Measurements from ENCODE around the gene PGRMC2.

DNA sequence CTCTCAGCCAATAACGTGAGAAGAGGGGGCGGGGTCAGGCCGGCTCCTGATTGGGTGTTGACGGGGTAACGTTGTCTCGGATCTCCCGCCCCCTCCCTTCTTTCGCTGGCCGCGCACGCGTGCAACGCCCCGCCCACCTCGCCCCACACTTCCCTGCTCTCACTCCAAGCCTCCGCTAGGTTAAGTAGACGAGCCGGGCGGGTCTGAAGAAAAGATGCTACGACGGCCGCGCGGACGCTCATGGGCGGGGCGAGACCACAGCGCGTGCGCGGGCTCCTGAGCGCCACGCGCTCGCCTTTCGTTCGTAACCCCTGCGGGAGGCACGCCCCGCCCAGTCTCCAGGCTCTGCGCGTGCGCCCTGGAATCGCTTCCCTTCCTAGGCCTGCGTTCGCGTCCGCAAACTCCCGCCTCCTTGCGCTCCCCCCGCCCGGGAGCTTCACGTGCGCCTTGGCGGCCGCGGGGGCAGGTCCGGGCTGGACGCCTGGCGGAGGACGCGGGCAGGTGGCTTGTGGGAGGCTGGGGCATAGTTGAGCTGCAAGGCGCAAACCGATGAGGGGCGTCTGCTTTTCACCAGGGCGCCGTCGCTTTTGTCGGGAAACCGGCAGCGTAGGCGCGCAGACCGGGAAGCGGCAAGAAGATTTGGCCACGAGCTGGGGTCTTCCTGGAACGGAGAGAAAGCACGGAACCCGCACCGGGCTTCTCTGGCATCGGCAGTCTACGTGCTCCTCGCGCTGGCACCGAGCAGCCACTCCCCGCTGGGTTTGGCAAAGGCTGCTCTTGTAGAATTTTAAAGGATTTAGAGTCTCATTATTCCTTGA is 467 bp upstream of the PGRMC2 start:
- TF ChIP-seq YY1 (IDR thresholded peaks at IDR 0.05) = peak; percentile 53
- TF ChIP-seq SP1 (IDR thresholded peaks at IDR 0.05) = peak; percentile 79
- TF ChIP-seq, protein P1, sequence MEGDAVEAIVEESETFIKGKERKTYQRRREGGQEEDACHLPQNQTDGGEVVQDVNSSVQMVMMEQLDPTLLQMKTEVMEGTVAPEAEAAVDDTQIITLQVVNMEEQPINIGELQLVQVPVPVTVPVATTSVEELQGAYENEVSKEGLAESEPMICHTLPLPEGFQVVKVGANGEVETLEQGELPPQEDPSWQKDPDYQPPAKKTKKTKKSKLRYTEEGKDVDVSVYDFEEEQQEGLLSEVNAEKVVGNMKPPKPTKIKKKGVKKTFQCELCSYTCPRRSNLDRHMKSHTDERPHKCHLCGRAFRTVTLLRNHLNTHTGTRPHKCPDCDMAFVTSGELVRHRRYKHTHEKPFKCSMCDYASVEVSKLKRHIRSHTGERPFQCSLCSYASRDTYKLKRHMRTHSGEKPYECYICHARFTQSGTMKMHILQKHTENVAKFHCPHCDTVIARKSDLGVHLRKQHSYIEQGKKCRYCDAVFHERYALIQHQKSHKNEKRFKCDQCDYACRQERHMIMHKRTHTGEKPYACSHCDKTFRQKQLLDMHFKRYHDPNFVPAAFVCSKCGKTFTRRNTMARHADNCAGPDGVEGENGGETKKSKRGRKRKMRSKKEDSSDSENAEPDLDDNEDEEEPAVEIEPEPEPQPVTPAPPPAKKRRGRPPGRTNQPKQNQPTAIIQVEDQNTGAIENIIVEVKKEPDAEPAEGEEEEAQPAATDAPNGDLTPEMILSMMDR (IDR thresholded peaks at IDR 0.05; ENCODE audit: low read depth, low read length, missing input control) = peak; percentile 28
- TF ChIP-seq, protein P2, sequence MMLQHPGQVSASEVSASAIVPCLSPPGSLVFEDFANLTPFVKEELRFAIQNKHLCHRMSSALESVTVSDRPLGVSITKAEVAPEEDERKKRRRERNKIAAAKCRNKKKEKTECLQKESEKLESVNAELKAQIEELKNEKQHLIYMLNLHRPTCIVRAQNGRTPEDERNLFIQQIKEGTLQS (IDR thresholded peaks at IDR 0.05) = no peak
- TF ChIP-seq, protein P3, sequence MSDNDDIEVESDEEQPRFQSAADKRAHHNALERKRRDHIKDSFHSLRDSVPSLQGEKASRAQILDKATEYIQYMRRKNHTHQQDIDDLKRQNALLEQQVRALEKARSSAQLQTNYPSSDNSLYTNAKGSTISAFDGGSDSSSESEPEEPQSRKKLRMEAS (IDR thresholded peaks at IDR 0.05) = peak; percentile 78
- peak in 1 of 2 donors; percentile 59 for TF ChIP-seq GABPA (IDR thresholded peaks at IDR 0.05 in 1 of 2, conservative IDR thresholded peaks at IDR 0.05 in 1 of 2)
- TF ChIP-seq JUND (IDR thresholded peaks at IDR 0.05) = peak in 1 of 2 donors; percentile 73
- peak; percentile 52 for TF ChIP-seq TAF1 (conservative IDR thresholded peaks at IDR 0.05)
